ENCODE data around the gene KMT2C. TPM values are rescaled to one million over a fixed set of nuclear protein-coding genes. Genes with fewer than 3 reads are reported as not detected.
A peak's percentile ranks its signal among the peaks of the same experiment; 100 is the strongest.

KMT2C gene
- total and polyA plus RNA-seq, 10 donors: 5.3 to 147 (median 107) TPM

- 91 to 95% (median 94%) methylated on average over 8 to 9 of the region's 9 CpGs for WGBS, 5 donors
- no peaks in the 10 kb centered on the region for H3K36me3 ChIP-seq
- H3K4me3 ChIP-seq: no peak overlapping the region
- no peak overlapping the region for H3K27ac ChIP-seq
- TF ChIP-seq POLR2A (IDR thresholded peaks at IDR 0.05) (no peak), CTCF (IDR thresholded peaks at IDR 0.05 in 8 of 11, conservative IDR thresholded peaks at IDR 0.05 in 3 of 11) (no peak), POLR2AphosphoS5 (IDR thresholded peaks at IDR 0.05) (no peak)
- intact Hi-C loops (cut with DNase I; ENCODE audit: low total_unique reads): loop anchor here (10.0 kb wide), 1 partner anchor 208 kb away; the partner anchor contains the start of gene XRCC2
- peak; percentile 54 for DNase-seq
- H3K27me3 ChIP-seq (replicated peaks in 1 of 7): no peaks in the 10 kb centered on the region
- peaks cover 4 to 23% (median 18%) of the 10 kb centered on the region in 6 donors for H3K4me1 ChIP-seq
- peaks cover 0 to 17% (median 14%) of the 10 kb centered on the region in 8 donors for H3K9me3 ChIP-seq
Measured at GRCh38 chr7:152467225-152467624, 31.4 kb upstream of the KMT2C start.

- no peaks in the 10 kb centered on the region for H3K9me3 ChIP-seq
- TF ChIP-seq POLR2AphosphoS5 (IDR thresholded peaks at IDR 0.05) (no peak), CTCF (IDR thresholded peaks at IDR 0.05 in 8 of 11, conservative IDR thresholded peaks at IDR 0.05 in 3 of 11) (no peak), POLR2A (IDR thresholded peaks at IDR 0.05) (no peak)
- no peaks in the 10 kb centered on the region for H3K36me3 ChIP-seq
- 30 to 38% (median 36%) methylated on average over 4 of the region's 4 CpGs for WGBS, 5 donors
- intact Hi-C loops (cut with DNase I; ENCODE audit: low total_unique reads): loop anchor here (10.0 kb wide), 1 partner anchor 210 kb away; the partner anchor contains the start of gene XRCC2
- peak overlapping the region; percentile 99 to 100 (median 100) for H3K27ac ChIP-seq
- H3K27me3 ChIP-seq (replicated peaks in 1 of 7): no peaks in the 10 kb centered on the region
- H3K4me3 ChIP-seq: peak overlapping the region; percentile 60 to 87 (median 74)
- H3K4me1 ChIP-seq: peaks cover 4 to 34% (median 23%) of the 10 kb centered on the region in 6 donors
- DNase-seq: no peak
Measured at GRCh38 chr7:152465119-152465387, 29.2 kb upstream of the KMT2C start.

GRCh38 chr7:152464312-152465118 is 28.7 kb upstream of the KMT2C start:
- no peaks in the 10 kb centered on the region for H3K9me3 ChIP-seq
- peak overlapping the region; percentile 60 to 87 (median 74) for H3K4me3 ChIP-seq
- intact Hi-C loops (cut with DNase I; ENCODE audit: low total_unique reads): loop anchor here (10.0 kb wide), 1 partner anchor 210 kb away; the partner anchor contains the start of gene XRCC2
- DNase-seq: peak; percentile 96
- 0 to 1% (median 0%) methylated on average over 13 to 91 of the region's 91 CpGs for WGBS, 5 donors
- peak; percentile 63 to 81 (median 71) for TF ChIP-seq POLR2AphosphoS5 (IDR thresholded peaks at IDR 0.05)
- peak in 1 of 11 experiments; percentile 6 for TF ChIP-seq CTCF (IDR thresholded peaks at IDR 0.05 in 8 of 11, conservative IDR thresholded peaks at IDR 0.05 in 3 of 11)
- TF ChIP-seq POLR2A (IDR thresholded peaks at IDR 0.05): peak in 1 of 3 donors; percentile 46
- peaks cover 4 to 39% (median 28%) of the 10 kb centered on the region in 6 donors for H3K4me1 ChIP-seq
- peak overlapping the region; percentile 99 to 100 (median 100) for H3K27ac ChIP-seq
- no peaks in the 10 kb centered on the region for H3K27me3 ChIP-seq (replicated peaks in 1 of 7)
- H3K36me3 ChIP-seq: no peaks in the 10 kb centered on the region

- DNase-seq: peak; percentile 100
- peaks cover 4 to 44% (median 30%) of the 10 kb centered on the region in 6 donors for H3K4me1 ChIP-seq
- intact Hi-C loops (cut with DNase I; ENCODE audit: low total_unique reads): loop anchor here (10.0 kb wide), 1 partner anchor 211 kb away; the partner anchor contains the start of gene XRCC2
- no peaks in the 10 kb centered on the region for H3K36me3 ChIP-seq
- 0 to 1% (median 1%) methylated on average over 38 to 71 of the region's 71 CpGs for WGBS, 5 donors
- H3K27me3 ChIP-seq (replicated peaks in 1 of 7): no peaks in the 10 kb centered on the region
- H3K4me3 ChIP-seq: peak overlapping the region; percentile 60 to 87 (median 74)
- peak overlapping the region; percentile 99 to 100 (median 100) for H3K27ac ChIP-seq
- H3K9me3 ChIP-seq: no peaks in the 10 kb centered on the region
- TF ChIP-seq POLR2AphosphoS5 (IDR thresholded peaks at IDR 0.05): peak; percentile 92 to 93 (median 93)
- peak in 3 of 11 experiments; percentile 12 to 32 (median 20) for TF ChIP-seq CTCF (IDR thresholded peaks at IDR 0.05 in 8 of 11, conservative IDR thresholded peaks at IDR 0.05 in 3 of 11)
- peak in 2 of 3 donors; percentile 74 to 90 for TF ChIP-seq POLR2A (IDR thresholded peaks at IDR 0.05)
Measured at GRCh38 chr7:152463709-152464311, 28.0 kb upstream of the KMT2C start.
